Measurements from ENCODE around the gene LMAN1. TPM values are rescaled to one million over a fixed set of nuclear protein-coding genes. Genes with fewer than 3 reads are reported as not detected.

The LMAN1 gene
- total RNA-seq, 6 donors from 2014 or later, result 47.5 to 159 (median 60.7) TPM

- no peak overlapping the region for H3K4me3 ChIP-seq
- no peaks in the 10 kb centered on the region for H3K9me3 ChIP-seq
- DNase-seq (no peak), ATAC-seq (ENCODE audit: low FRiP score in 2 of 2) (no peak)
- WGBS, 2 donors, result 88 to 91% methylated on average over 4 of the region's 4 CpGs
- no peaks in the 10 kb centered on the region for H3K4me1 ChIP-seq
- TF ChIP-seq EP300 (IDR thresholded peaks at IDR 0.05), result no peak
- TF ChIP-seq POLR2AphosphoS5 (IDR thresholded peaks at IDR 0.05), result no peak
- H3K27me3 ChIP-seq, result no peaks in the 10 kb centered on the region
- H3K36me3 ChIP-seq, result no peaks in the 10 kb centered on the region
- no peak overlapping the region for H3K27ac ChIP-seq
Measured at GRCh38 chr18:59385191-59385590, 26.1 kb upstream of the LMAN1 start.

DNA sequence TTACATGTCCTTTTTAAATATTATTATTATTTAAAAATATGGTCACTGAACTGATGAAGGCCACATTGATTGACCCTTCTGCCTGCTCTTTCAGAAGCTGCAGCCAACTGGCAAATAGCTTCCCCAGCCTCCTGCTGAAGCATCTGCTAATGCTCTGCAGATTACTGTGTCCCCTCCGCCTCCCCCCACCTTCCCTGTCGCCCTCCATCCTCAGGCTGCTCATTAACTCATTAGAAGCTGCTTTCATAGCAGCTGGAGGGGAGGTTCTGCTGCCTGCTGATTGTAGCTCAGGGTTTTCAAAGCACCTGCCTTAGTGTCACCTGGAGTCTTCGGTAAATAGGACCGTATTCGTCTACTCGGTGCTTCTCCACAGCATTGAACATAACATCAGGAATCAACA, 24.8 kb upstream of the LMAN1 start:
- Histone ChIP-seq H3K36me3 (no peaks in the 10 kb centered on the region), H3K9me3 (no peaks in the 10 kb centered on the region), H3K27ac (no peak overlapping the region), H3K4me3 (no peak overlapping the region), H3K27me3 (no peaks in the 10 kb centered on the region), H3K4me1 (no peaks in the 10 kb centered on the region)
- DNase-seq, result no peak
- TF ChIP-seq POLR2AphosphoS5 (IDR thresholded peaks at IDR 0.05) (no peak), EP300 (IDR thresholded peaks at IDR 0.05) (no peak), CTCF (IDR thresholded peaks at IDR 0.05) (no peak), POLR2A (IDR thresholded peaks at IDR 0.05) (no peak)
- ATAC-seq (ENCODE audit: low FRiP score in 2 of 2), result no peak
- WGBS, 2 donors, result 67 to 81% methylated on average over 6 of the region's 6 CpGs

GRCh38 chr18:59382383-59382782, 23.3 kb upstream of the LMAN1 start:
- DNase-seq (no peak), ATAC-seq (ENCODE audit: low FRiP score in 2 of 2) (no peak)
- Histone ChIP-seq H3K27me3 (no peaks in the 10 kb centered on the region), H3K27ac (no peak overlapping the region), H3K36me3 (no peaks in the 10 kb centered on the region), H3K9me3 (no peaks in the 10 kb centered on the region), H3K4me3 (no peak overlapping the region), H3K4me1 (no peaks in the 10 kb centered on the region)
- TF ChIP-seq CTCF (IDR thresholded peaks at IDR 0.05) (no peak), POLR2AphosphoS5 (IDR thresholded peaks at IDR 0.05) (no peak), EP300 (IDR thresholded peaks at IDR 0.05) (no peak)
- 78 to 87% methylated on average over 7 of the region's 7 CpGs for WGBS, 2 donors

- no peak for ATAC-seq (ENCODE audit: low FRiP score in 2 of 2)
- DNase-seq, result no peak
- WGBS, 2 donors, result 73 to 87% methylated on average over 6 of the region's 6 CpGs
Measured at GRCh38 chr18:59381949-59382348, 22.9 kb upstream of the LMAN1 start.

DNA sequence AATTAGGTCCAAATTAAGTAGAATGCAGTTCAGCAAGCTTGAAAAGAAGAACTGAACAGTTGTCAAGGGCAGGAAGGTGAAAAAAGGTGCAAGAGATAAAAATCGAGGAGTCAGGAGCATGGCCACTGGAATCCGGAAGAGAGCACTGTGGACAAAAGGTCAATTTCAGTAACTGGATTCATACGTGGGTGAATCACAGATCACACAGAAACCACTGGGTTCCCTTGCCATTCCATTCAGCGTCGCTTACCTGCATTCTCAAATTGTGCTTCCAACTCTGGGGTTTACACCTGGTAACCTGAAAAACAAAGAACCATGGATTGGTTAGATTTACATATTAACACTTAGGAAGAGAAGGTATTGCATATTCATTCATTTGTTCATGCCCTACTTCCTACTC, 21.6 kb upstream of the LMAN1 start:
- TF ChIP-seq EP300 (IDR thresholded peaks at IDR 0.05), result no peak
- no peak for TF ChIP-seq POLR2A (IDR thresholded peaks at IDR 0.05)
- TF ChIP-seq CTCF (IDR thresholded peaks at IDR 0.05), result no peak
- TF ChIP-seq POLR2AphosphoS5 (IDR thresholded peaks at IDR 0.05), result no peak
- Histone ChIP-seq H3K27ac (no peak overlapping the region), H3K27me3 (no peaks in the 10 kb centered on the region), H3K4me1 (no peaks in the 10 kb centered on the region), H3K9me3 (no peaks in the 10 kb centered on the region), H3K36me3 (no peaks in the 10 kb centered on the region), H3K4me3 (no peak overlapping the region)
- no peak for ATAC-seq (ENCODE audit: low FRiP score in 2 of 2)
- DNase-seq, result no peak
- 82 to 83% methylated on average over 5 of the region's 5 CpGs for WGBS, 2 donors

More at GRCh38 chr18:59381949-59382348, 22.9 kb upstream of the LMAN1 start:
- H3K9me3 ChIP-seq, result no peaks in the 10 kb centered on the region
- no peaks in the 10 kb centered on the region for H3K4me1 ChIP-seq
- no peak overlapping the region for H3K27ac ChIP-seq
- TF ChIP-seq POLR2A (IDR thresholded peaks at IDR 0.05) (no peak), POLR2AphosphoS5 (IDR thresholded peaks at IDR 0.05) (no peak), CTCF (IDR thresholded peaks at IDR 0.05) (no peak), EP300 (IDR thresholded peaks at IDR 0.05) (no peak)
- H3K36me3 ChIP-seq, result no peaks in the 10 kb centered on the region
- H3K27me3 ChIP-seq, result no peaks in the 10 kb centered on the region
- H3K4me3 ChIP-seq, result no peak overlapping the region

Data from upper lobe of left lung (tissue), 6 donors.